Body of pancreas (tissue), 4 donors: ENCODE data around the gene EEFSEC.

Experiments
- POLR2A ChIP-seq, 3 donors: fragments of 450-650 bp; IDR thresholded peaks; one replicate each; pipeline ENCODE4 v1.6.1; 2016; ENCODE audit warnings: antibody characterized with exemption in 3 of 3, mild to moderate bottlenecking in 2 of 3
- TF ChIP-seq, protein P1 (sequence below), 7 experiments: fragments of 450-650 bp in 4 of 7; fragments of 200-600 bp in 3 of 7; sonication (generic) in 3 of 7; IDR thresholded peaks; one replicate each; pipeline ENCODE4 v1.5.1; 2016 to 2019; ENCODE audit warnings: antibody characterized with exemption in 7 of 7

DNA sequence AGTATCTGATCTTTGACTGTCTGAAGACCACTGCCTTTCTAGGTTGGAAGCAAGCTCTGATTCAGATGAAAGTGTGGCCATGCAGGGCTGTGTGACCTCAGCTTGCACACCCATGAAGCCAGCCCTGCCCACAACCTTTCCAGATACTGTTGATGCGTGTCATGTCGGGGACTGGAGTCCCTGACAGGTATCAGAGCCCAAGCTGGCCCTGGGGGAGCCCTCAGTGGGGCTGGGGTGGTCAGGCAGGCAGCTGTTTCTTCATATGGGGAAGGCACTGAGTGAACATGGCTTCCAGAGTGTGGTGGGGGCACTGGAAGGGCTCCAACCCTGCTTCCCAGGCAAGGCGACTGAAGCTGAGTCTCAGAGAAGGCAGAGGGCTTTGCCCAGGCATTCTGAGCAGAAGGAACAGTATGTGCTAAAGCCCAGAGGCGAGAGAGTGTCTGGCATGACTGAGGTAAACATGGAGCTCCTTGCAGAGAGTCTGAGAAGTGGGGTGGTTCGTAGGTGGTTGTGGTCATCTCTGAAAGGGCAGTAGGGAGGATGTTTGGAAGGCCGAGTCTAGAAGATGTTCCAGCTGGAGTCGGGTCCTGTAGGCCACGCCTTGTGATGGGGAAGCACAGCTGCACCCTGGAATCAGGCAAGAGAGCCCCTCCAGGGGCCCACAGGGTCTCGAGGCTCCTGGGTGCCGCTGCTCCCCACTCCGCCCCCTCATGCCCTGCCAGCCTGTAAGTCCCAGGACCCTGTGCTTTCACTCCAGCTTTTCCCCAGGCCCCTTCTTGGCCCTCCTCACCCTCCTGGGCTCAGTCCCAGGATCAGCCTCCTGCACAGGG lies 122.2 kb downstream of the EEFSEC start:
- TF ChIP-seq, protein P1, sequence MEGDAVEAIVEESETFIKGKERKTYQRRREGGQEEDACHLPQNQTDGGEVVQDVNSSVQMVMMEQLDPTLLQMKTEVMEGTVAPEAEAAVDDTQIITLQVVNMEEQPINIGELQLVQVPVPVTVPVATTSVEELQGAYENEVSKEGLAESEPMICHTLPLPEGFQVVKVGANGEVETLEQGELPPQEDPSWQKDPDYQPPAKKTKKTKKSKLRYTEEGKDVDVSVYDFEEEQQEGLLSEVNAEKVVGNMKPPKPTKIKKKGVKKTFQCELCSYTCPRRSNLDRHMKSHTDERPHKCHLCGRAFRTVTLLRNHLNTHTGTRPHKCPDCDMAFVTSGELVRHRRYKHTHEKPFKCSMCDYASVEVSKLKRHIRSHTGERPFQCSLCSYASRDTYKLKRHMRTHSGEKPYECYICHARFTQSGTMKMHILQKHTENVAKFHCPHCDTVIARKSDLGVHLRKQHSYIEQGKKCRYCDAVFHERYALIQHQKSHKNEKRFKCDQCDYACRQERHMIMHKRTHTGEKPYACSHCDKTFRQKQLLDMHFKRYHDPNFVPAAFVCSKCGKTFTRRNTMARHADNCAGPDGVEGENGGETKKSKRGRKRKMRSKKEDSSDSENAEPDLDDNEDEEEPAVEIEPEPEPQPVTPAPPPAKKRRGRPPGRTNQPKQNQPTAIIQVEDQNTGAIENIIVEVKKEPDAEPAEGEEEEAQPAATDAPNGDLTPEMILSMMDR (IDR thresholded peaks at IDR 0.05): no peak
- TF ChIP-seq POLR2A (IDR thresholded peaks at IDR 0.05): no peak
